Left renal pelvis (tissue), 4 donors: ENCODE data around the gene MYLK4. TPM values are rescaled to one million over a fixed set of nuclear protein-coding genes. Genes with fewer than 3 reads are reported as not detected.

Experiments
- DNase-seq, 4 donors: peaks; one replicate each; pipeline ENCODE4 v3.0.0-alpha.2; 2013; ENCODE audit warnings: low read depth in 4 of 4, low spot score in 3 of 4
- polyA plus RNA-seq, 4 donors: library from polyadenylated mRNA; unstranded; fragments of 120-200 nt; gene quantifications; one replicate each; pipeline ENCODE4 v1.2.1, GENCODE V29; 2013; ENCODE audit not compliant: insufficient read length in 4 of 4

Gene MYLK4
- polyA plus RNA-seq, 4 donors: 1.1 to 1.6 (median 1.3) TPM

GRCh38 chr6:2713473-2714110 lies 37.1 kb downstream of the MYLK4 start:
- no peak for DNase-seq

GRCh38 chr6:2712102-2712501 lies 38.6 kb downstream of the MYLK4 start:
- DNase-seq: no peak

GRCh38 chr6:2710412-2710811 lies 40.3 kb downstream of the MYLK4 start:
- DNase-seq: no peak

GRCh38 chr6:2708456-2708855 lies 42.3 kb downstream of the MYLK4 start:
- no peak for DNase-seq

- no peak for DNase-seq
Observed at GRCh38 chr6:2706558-2706957, 44.2 kb downstream of the MYLK4 start.

GRCh38 chr6:2705256-2705655 lies 45.5 kb downstream of the MYLK4 start:
- DNase-seq: no peak

- no peak for DNase-seq
Observed at GRCh38 chr6:2697291-2697690, 53.4 kb downstream of the MYLK4 start.

GRCh38 chr6:2695454-2696095 lies 55.1 kb downstream of the MYLK4 start:
- peak in 2 of 4 donors; percentile 23 to 30 for DNase-seq

GRCh38 chr6:2693231-2693630 lies 57.5 kb downstream of the MYLK4 start:
- no peak for DNase-seq

- no peak for DNase-seq
Observed at GRCh38 chr6:2688401-2689064, 62.2 kb downstream of the MYLK4 start.

GRCh38 chr6:2687456-2687855 lies 63.3 kb downstream of the MYLK4 start:
- no peak for DNase-seq

GRCh38 chr6:2686515-2686914 lies 64.2 kb downstream of the MYLK4 start:
- no peak for DNase-seq

GRCh38 chr6:2684766-2685754 lies 65.7 kb downstream of the MYLK4 start:
- no peak for DNase-seq

GRCh38 chr6:2684103-2684749 lies 66.5 kb downstream of the MYLK4 start:
- DNase-seq: no peak

- no peak for DNase-seq
Observed at GRCh38 chr6:2680264-2680922, 70.3 kb downstream of the MYLK4 start.

GRCh38 chr6:2677080-2677593 lies 73.6 kb downstream of the MYLK4 start:
- no peak for DNase-seq

- DNase-seq: no peak
Observed at GRCh38 chr6:2676048-2676447, 74.7 kb downstream of the MYLK4 start.

- DNase-seq: no peak
Observed at GRCh38 chr6:2674857-2675256, 75.9 kb downstream of the MYLK4 start.

- no peak for DNase-seq
Observed at GRCh38 chr6:2669067-2669700, 81.5 kb downstream of the MYLK4 start.
